ENCODE data around the gene CNTN1.

CNTN1 gene

GRCh38 chr12:40768125-40768864, 76.1 kb downstream of the CNTN1 start:
- H3K4me3 Mint-ChIP-seq, result no peak overlapping the region
- intact Hi-C loops (cut with micrococcal nuclease), result no loop called here
- no peaks in the 10 kb centered on the region for H3K4me1 Mint-ChIP-seq (ENCODE audit: low read depth)
- no peaks in the 10 kb centered on the region for H3K27me3 Mint-ChIP-seq
- H3K27ac Mint-ChIP-seq, result no peak overlapping the region
- no peaks in the 10 kb centered on the region for H3K36me3 Mint-ChIP-seq (ENCODE audit: low read depth)
- H3K9me3 Mint-ChIP-seq, result no peaks in the 10 kb centered on the region

GRCh38 chr12:40769846-40770245, 77.6 kb downstream of the CNTN1 start:
- Mint-ChIP-seq H3K4me1 (ENCODE audit: low read depth) (no peaks in the 10 kb centered on the region), H3K27ac (no peak overlapping the region), H3K27me3 (no peaks in the 10 kb centered on the region), H3K9me3 (no peaks in the 10 kb centered on the region), H3K4me3 (no peak overlapping the region), H3K36me3 (ENCODE audit: low read depth) (no peaks in the 10 kb centered on the region)
- intact Hi-C loops (cut with micrococcal nuclease), result no loop called here

GRCh38 chr12:40770781-40771180, 78.5 kb downstream of the CNTN1 start:
- Mint-ChIP-seq H3K9me3 (no peaks in the 10 kb centered on the region), H3K4me3 (no peak overlapping the region), H3K4me1 (ENCODE audit: low read depth) (no peaks in the 10 kb centered on the region), H3K36me3 (ENCODE audit: low read depth) (no peaks in the 10 kb centered on the region), H3K27ac (no peak overlapping the region), H3K27me3 (no peaks in the 10 kb centered on the region)
- intact Hi-C loops (cut with micrococcal nuclease), result no loop called here

GRCh38 chr12:40775661-40776060, 83.4 kb downstream of the CNTN1 start:
- Mint-ChIP-seq H3K9me3 (no peaks in the 10 kb centered on the region), H3K27me3 (no peaks in the 10 kb centered on the region), H3K36me3 (ENCODE audit: low read depth) (no peaks in the 10 kb centered on the region), H3K27ac (no peak overlapping the region), H3K4me1 (ENCODE audit: low read depth) (no peaks in the 10 kb centered on the region), H3K4me3 (no peak overlapping the region)
- intact Hi-C loops (cut with micrococcal nuclease), result no loop called here

GRCh38 chr12:40784102-40784501, 91.9 kb downstream of the CNTN1 start:
- no peaks in the 10 kb centered on the region for H3K27me3 Mint-ChIP-seq
- intact Hi-C loops (cut with micrococcal nuclease), result no loop called here
- H3K4me3 Mint-ChIP-seq, result no peak overlapping the region
- H3K9me3 Mint-ChIP-seq, result no peaks in the 10 kb centered on the region
- no peaks in the 10 kb centered on the region for H3K4me1 Mint-ChIP-seq (ENCODE audit: low read depth)
- no peak overlapping the region for H3K27ac Mint-ChIP-seq
- no peaks in the 10 kb centered on the region for H3K36me3 Mint-ChIP-seq (ENCODE audit: low read depth)

GRCh38 chr12:40788276-40788675, 96.0 kb downstream of the CNTN1 start:
- intact Hi-C loops (cut with micrococcal nuclease), result no loop called here
- Mint-ChIP-seq H3K27me3 (no peaks in the 10 kb centered on the region), H3K9me3 (no peaks in the 10 kb centered on the region), H3K4me3 (no peak overlapping the region), H3K4me1 (ENCODE audit: low read depth) (no peaks in the 10 kb centered on the region), H3K27ac (no peak overlapping the region), H3K36me3 (ENCODE audit: low read depth) (no peaks in the 10 kb centered on the region)

- intact Hi-C loops (cut with micrococcal nuclease), result no loop called here
- no peaks in the 10 kb centered on the region for H3K27me3 Mint-ChIP-seq
Measured at GRCh38 chr12:40792792-40793386, 100.7 kb downstream of the CNTN1 start.

GRCh38 chr12:40793471-40793870, 101.2 kb downstream of the CNTN1 start:
- intact Hi-C loops (cut with micrococcal nuclease), result no loop called here
- no peaks in the 10 kb centered on the region for H3K27me3 Mint-ChIP-seq
- no peaks in the 10 kb centered on the region for H3K9me3 Mint-ChIP-seq
- H3K36me3 Mint-ChIP-seq (ENCODE audit: low read depth), result no peaks in the 10 kb centered on the region
- H3K4me3 Mint-ChIP-seq, result no peak overlapping the region
- H3K27ac Mint-ChIP-seq, result no peak overlapping the region
- no peaks in the 10 kb centered on the region for H3K4me1 Mint-ChIP-seq (ENCODE audit: low read depth)

More at GRCh38 chr12:40792792-40793386, 100.7 kb downstream of the CNTN1 start:
- Mint-ChIP-seq H3K36me3 (ENCODE audit: low read depth) (no peaks in the 10 kb centered on the region), H3K27ac (no peak overlapping the region), H3K9me3 (no peaks in the 10 kb centered on the region), H3K4me1 (ENCODE audit: low read depth) (no peaks in the 10 kb centered on the region), H3K4me3 (no peak overlapping the region)

- Mint-ChIP-seq H3K27ac (no peak overlapping the region), H3K27me3 (no peaks in the 10 kb centered on the region), H3K9me3 (no peaks in the 10 kb centered on the region), H3K4me3 (no peak overlapping the region), H3K4me1 (ENCODE audit: low read depth) (no peaks in the 10 kb centered on the region), H3K36me3 (ENCODE audit: low read depth) (no peaks in the 10 kb centered on the region)
- intact Hi-C loops (cut with micrococcal nuclease), result no loop called here
Measured at GRCh38 chr12:40794087-40794486, 101.8 kb downstream of the CNTN1 start.

GRCh38 chr12:40801082-40801481, 108.8 kb downstream of the CNTN1 start:
- Mint-ChIP-seq H3K9me3 (no peaks in the 10 kb centered on the region), H3K27me3 (no peaks in the 10 kb centered on the region), H3K27ac (no peak overlapping the region), H3K4me1 (ENCODE audit: low read depth) (no peaks in the 10 kb centered on the region), H3K4me3 (no peak overlapping the region), H3K36me3 (ENCODE audit: low read depth) (no peaks in the 10 kb centered on the region)
- intact Hi-C loops (cut with micrococcal nuclease), result no loop called here

GRCh38 chr12:40801861-40802260, 109.6 kb downstream of the CNTN1 start:
- H3K27me3 Mint-ChIP-seq, result no peaks in the 10 kb centered on the region
- H3K4me1 Mint-ChIP-seq (ENCODE audit: low read depth), result no peaks in the 10 kb centered on the region
- H3K27ac Mint-ChIP-seq, result no peak overlapping the region
- intact Hi-C loops (cut with micrococcal nuclease), result no loop called here
- no peaks in the 10 kb centered on the region for H3K36me3 Mint-ChIP-seq (ENCODE audit: low read depth)
- no peaks in the 10 kb centered on the region for H3K9me3 Mint-ChIP-seq
- H3K4me3 Mint-ChIP-seq, result no peak overlapping the region

- H3K27me3 Mint-ChIP-seq, result no peaks in the 10 kb centered on the region
- no peaks in the 10 kb centered on the region for H3K4me1 Mint-ChIP-seq (ENCODE audit: low read depth)
- intact Hi-C loops (cut with micrococcal nuclease), result no loop called here
- no peaks in the 10 kb centered on the region for H3K36me3 Mint-ChIP-seq (ENCODE audit: low read depth)
- no peak overlapping the region for H3K4me3 Mint-ChIP-seq
- no peak overlapping the region for H3K27ac Mint-ChIP-seq
- no peaks in the 10 kb centered on the region for H3K9me3 Mint-ChIP-seq
Measured at GRCh38 chr12:40802656-40803055, 110.4 kb downstream of the CNTN1 start.

- no peaks in the 10 kb centered on the region for H3K36me3 Mint-ChIP-seq (ENCODE audit: low read depth)
- H3K4me3 Mint-ChIP-seq, result no peak overlapping the region
- no peak overlapping the region for H3K27ac Mint-ChIP-seq
- intact Hi-C loops (cut with micrococcal nuclease), result no loop called here
- no peaks in the 10 kb centered on the region for H3K4me1 Mint-ChIP-seq (ENCODE audit: low read depth)
- H3K27me3 Mint-ChIP-seq, result no peaks in the 10 kb centered on the region
- H3K9me3 Mint-ChIP-seq, result peaks cover 32% of the 10 kb centered on the region
Measured at GRCh38 chr12:40819436-40820108, 127.3 kb downstream of the CNTN1 start.

GRCh38 chr12:40820794-40821484, 128.7 kb downstream of the CNTN1 start:
- Mint-ChIP-seq H3K9me3 (peaks cover 29% of the 10 kb centered on the region), H3K36me3 (ENCODE audit: low read depth) (no peaks in the 10 kb centered on the region), H3K27me3 (no peaks in the 10 kb centered on the region), H3K4me3 (no peak overlapping the region), H3K4me1 (ENCODE audit: low read depth) (no peaks in the 10 kb centered on the region), H3K27ac (no peak overlapping the region)
- intact Hi-C loops (cut with micrococcal nuclease), result no loop called here
